H1 (cell line): Measurements from ENCODE around the gene THG1L. TPM values are rescaled to one million over a fixed set of nuclear protein-coding genes. Genes with fewer than 3 reads are reported as not detected.

Experiments
- CHD7 ChIP-seq: fragments of 300-600 bp; sonication (generic); IDR thresholded peaks from 2 replicates; pipeline ENCODE4 v1.7.1; 2012; ENCODE audit warnings: low read length, moderate library complexity, mild to moderate bottlenecking, inconsistent platforms; ENCODE audit not compliant: insufficient replicate concordance
- polyA plus RNA-seq, 7 experiments: library from polyadenylated mRNA; depleted of rRNA in 3 of 7; stranded (reverse) in 5 of 7; unstranded in 2 of 7; fragments of >200 nt in 5 of 7; fragments of 200-250 nt in 2 of 7; gene quantifications; 1 replicate in 5 of 7; 2 replicates in 1 of 7; 4 replicates in 1 of 7; pipeline versions ENCODE4 v1.2.1 to v1.2.3, GENCODE V29; 2011 to 2013; ENCODE audit warnings: missing spikeins in 2 of 7, mixed read lengths in 2 of 7
- total RNA-seq: library from RNA; stranded (reverse); fragmentation: NEBNext Ultra II Directional; extraction: Animal tissue kit (Norgen Biotek cat#: 25700); gene quantifications from 2 replicates; pipeline ENCODE4 v1.2.1, GENCODE V29; 2021

THG1L gene
- total and polyA plus RNA-seq, 2 of the 8 experiments (the other 6 are each of a cell fraction or from before 2014, with no cell fraction given), result 8.1 to 12.4 TPM

- TF ChIP-seq CHD7, result no peak
- TF ChIP-seq, all 59 proteins: peak for 0
These were observed 20.3 kb upstream of the THG1L start (continued) for GRCh38 chr5:157710882-157711281.
